A673 (cell line): ENCODE measurements around the gene TBC1D22A.

ENCODE experiments used
- CTCF ChIP-seq: fragments of 300-800, 200-600 bp; sonication (generic); conservative IDR thresholded peaks from 2 replicates; pipeline ENCODE4 v1.5.1; 2017; ENCODE audit warnings: low read depth, mild to moderate bottlenecking, antibody characterized with exemption, low read length, moderate library complexity, mixed read lengths
- EZH2 ChIP-seq: fragments of 200-600 bp; sonication (generic); IDR thresholded peaks from 2 replicates; pipeline ENCODE4 v1.6.1; 2017; ENCODE audit warnings: borderline replicate concordance, low read depth, mild to moderate bottlenecking, mixed read lengths, antibody characterized with exemption, low read length; ENCODE audit not compliant: poor library complexity, severe bottlenecking

- TF ChIP-seq CTCF (no peak), EZH2 (no peak)
These were observed 12.8 kb downstream of the TBC1D22A start for GRCh38 chr22:46774980-46775849.
